ENCODE results near the gene ARPP21.

The ARPP21 gene

DNA sequence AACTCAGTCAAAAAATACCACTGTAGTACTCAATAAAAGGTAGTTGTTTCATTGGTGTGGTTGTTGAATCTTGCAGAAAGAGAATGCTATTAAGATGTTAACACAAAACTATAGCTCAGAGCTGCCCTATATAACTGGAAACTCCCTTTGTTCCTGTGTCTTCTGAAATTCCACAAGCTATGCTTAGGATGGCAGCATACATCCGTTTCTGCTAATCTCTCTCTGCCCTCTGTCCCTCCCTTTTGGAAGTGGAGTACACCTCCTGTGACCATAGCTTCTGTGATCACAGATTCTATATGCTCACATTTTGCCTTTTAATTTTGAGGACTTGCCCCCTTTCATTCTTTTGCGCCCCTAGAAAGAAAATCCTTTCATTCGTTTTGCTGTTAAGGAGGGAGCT, 33.7 kb downstream of the ARPP21 start:
- H3K79me1 ChIP-seq (ENCODE audit: low read length) = no peaks in the 10 kb centered on the region
- no peak overlapping the region for H2BK120ac ChIP-seq (ENCODE audit: low read depth, low read length)
- no peak overlapping the region for H3K4me3 ChIP-seq (ENCODE audit: low read length)
- no peak overlapping the region for H4K5ac ChIP-seq (ENCODE audit: low read length)
- no peak overlapping the region for H2BK15ac ChIP-seq (replicated peaks; ENCODE audit: low read depth)
- no peak overlapping the region for H2AK5ac ChIP-seq (ENCODE audit: low read length)
- no peak overlapping the region for H3K27ac ChIP-seq (ENCODE audit: low read depth, low read length)
- no peak overlapping the region for H3K4me2 ChIP-seq (ENCODE audit: low read length)
- no CpG with 5 or more reads among the region's 3 CpGs for WGBS (ENCODE audit: extremely low coverage, insufficient coverage, low lambda C conversion rate)
- H3K56ac ChIP-seq (ENCODE audit: low read length) = no peak overlapping the region
- no peaks in the 10 kb centered on the region for H3K79me2 ChIP-seq (ENCODE audit: control insufficient read depth, insufficient read depth, low read length)
- no peak overlapping the region for H3K9ac ChIP-seq (ENCODE audit: low read length)
- H2BK5ac ChIP-seq (ENCODE audit: low read length) = no peak overlapping the region
- H3K27me3 ChIP-seq (ENCODE audit: insufficient read depth, low read length, poor library complexity) = no peaks in the 10 kb centered on the region
- no peak overlapping the region for H4K8ac ChIP-seq (ENCODE audit: low read depth, low read length)
- H3K4me1 ChIP-seq (ENCODE audit: control insufficient read depth, low read depth, low read length) = no peaks in the 10 kb centered on the region
- DNase-seq = no peak
- no peaks in the 10 kb centered on the region for H3K36me3 ChIP-seq (ENCODE audit: control insufficient read depth, insufficient read depth, low read length)
- H3K23ac ChIP-seq (ENCODE audit: low read length) = no peak overlapping the region
- H3K4ac ChIP-seq (ENCODE audit: low read depth, low read length) = no peak overlapping the region
- H3K18ac ChIP-seq (ENCODE audit: low read length) = no peak overlapping the region

DNA sequence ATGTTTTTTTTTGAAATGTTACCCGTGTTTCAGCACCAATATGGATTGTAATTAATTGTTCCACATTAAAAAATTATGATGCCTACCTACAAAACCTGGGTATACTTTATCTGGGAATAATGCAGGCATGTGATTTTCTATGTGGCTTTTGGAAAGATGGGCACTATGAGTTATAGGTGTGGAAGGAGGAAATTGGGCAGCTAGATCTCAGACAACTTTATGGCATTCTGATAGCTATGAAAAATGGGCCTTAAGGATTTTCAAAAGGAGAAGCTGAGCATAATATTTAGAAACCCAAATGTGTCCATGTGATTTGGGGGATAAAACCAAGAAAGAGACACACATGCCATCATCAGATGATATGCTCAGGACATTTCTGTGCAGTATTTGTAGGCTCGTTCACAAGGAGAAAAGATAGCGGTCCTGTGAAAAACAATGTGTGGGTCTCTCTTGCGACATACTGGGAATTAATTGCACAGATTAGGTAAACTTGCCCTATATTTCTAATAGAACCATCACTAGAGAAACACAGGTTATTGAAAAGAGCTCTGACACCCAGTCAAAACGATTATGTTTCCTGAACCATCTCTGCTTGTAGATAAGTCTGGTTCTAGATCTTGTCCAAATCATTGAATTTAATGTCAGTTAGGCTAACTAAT, 35.3 kb downstream of the ARPP21 start:
- Histone ChIP-seq H3K23ac (ENCODE audit: low read length) (no peak overlapping the region), H2BK120ac (ENCODE audit: low read depth, low read length) (no peak overlapping the region), H3K56ac (ENCODE audit: low read length) (no peak overlapping the region), H4K8ac (ENCODE audit: low read depth, low read length) (no peak overlapping the region), H3K4me3 (ENCODE audit: low read length) (no peak overlapping the region), H3K27me3 (ENCODE audit: insufficient read depth, low read length, poor library complexity) (peaks cover 2% of the 10 kb centered on the region), H3K79me1 (ENCODE audit: low read length) (no peaks in the 10 kb centered on the region), H3K36me3 (ENCODE audit: control insufficient read depth, insufficient read depth, low read length) (no peaks in the 10 kb centered on the region), H2BK15ac (replicated peaks; ENCODE audit: low read depth) (no peak overlapping the region), H3K27ac (ENCODE audit: low read depth, low read length) (no peak overlapping the region), H3K79me2 (ENCODE audit: control insufficient read depth, insufficient read depth, low read length) (no peaks in the 10 kb centered on the region), H3K4me1 (ENCODE audit: control insufficient read depth, low read depth, low read length) (no peaks in the 10 kb centered on the region), H2BK5ac (ENCODE audit: low read length) (no peak overlapping the region), H4K5ac (ENCODE audit: low read length) (no peak overlapping the region), H3K4ac (ENCODE audit: low read depth, low read length) (no peak overlapping the region), H2AK5ac (ENCODE audit: low read length) (no peak overlapping the region), H3K9ac (ENCODE audit: low read length) (no peak overlapping the region), H3K18ac (ENCODE audit: low read length) (no peak overlapping the region), H3K4me2 (ENCODE audit: low read length) (no peak overlapping the region)
- no CpG with 5 or more reads among the region's 5 CpGs for WGBS (ENCODE audit: extremely low coverage, insufficient coverage, low lambda C conversion rate)
- DNase-seq = no peak

DNA sequence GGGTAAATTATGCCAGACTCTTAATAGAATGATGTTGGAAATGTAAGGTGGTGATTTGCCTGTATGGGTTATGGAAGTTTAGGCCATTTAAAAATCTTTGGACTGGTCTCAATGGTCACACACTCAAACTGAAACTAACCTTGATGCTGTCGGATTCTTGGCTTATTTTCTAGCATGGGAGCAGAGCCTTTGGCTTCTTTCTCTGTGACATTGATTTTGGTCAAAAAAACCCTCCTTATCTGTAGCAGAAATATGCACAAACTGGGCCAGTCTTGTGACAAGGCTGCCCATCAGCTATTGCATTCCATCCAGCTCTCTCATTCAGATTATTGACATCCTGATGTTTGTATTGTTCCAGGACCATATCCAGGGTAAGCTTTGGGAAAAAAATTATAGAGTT, 35.9 kb downstream of the ARPP21 start:
- DNase-seq = no peak
- Histone ChIP-seq H3K9ac (ENCODE audit: low read length) (no peak overlapping the region), H4K5ac (ENCODE audit: low read length) (no peak overlapping the region), H3K4ac (ENCODE audit: low read depth, low read length) (no peak overlapping the region), H3K27me3 (ENCODE audit: insufficient read depth, low read length, poor library complexity) (peaks cover 2% of the 10 kb centered on the region), H2AK5ac (ENCODE audit: low read length) (no peak overlapping the region), H2BK15ac (replicated peaks; ENCODE audit: low read depth) (no peak overlapping the region), H4K8ac (ENCODE audit: low read depth, low read length) (no peak overlapping the region), H3K79me2 (ENCODE audit: control insufficient read depth, insufficient read depth, low read length) (no peaks in the 10 kb centered on the region), H3K23ac (ENCODE audit: low read length) (no peak overlapping the region), H3K79me1 (ENCODE audit: low read length) (no peaks in the 10 kb centered on the region), H3K4me3 (ENCODE audit: low read length) (no peak overlapping the region), H2BK120ac (ENCODE audit: low read depth, low read length) (no peak overlapping the region), H3K27ac (ENCODE audit: low read depth, low read length) (no peak overlapping the region), H2BK5ac (ENCODE audit: low read length) (no peak overlapping the region), H3K36me3 (ENCODE audit: control insufficient read depth, insufficient read depth, low read length) (no peaks in the 10 kb centered on the region), H3K4me1 (ENCODE audit: control insufficient read depth, low read depth, low read length) (no peaks in the 10 kb centered on the region), H3K18ac (ENCODE audit: low read length) (no peak overlapping the region), H3K56ac (ENCODE audit: low read length) (no peak overlapping the region), H3K4me2 (ENCODE audit: low read length) (no peak overlapping the region)
- no CpG with 5 or more reads among the region's 1 CpG for WGBS (ENCODE audit: extremely low coverage, insufficient coverage, low lambda C conversion rate)

DNA sequence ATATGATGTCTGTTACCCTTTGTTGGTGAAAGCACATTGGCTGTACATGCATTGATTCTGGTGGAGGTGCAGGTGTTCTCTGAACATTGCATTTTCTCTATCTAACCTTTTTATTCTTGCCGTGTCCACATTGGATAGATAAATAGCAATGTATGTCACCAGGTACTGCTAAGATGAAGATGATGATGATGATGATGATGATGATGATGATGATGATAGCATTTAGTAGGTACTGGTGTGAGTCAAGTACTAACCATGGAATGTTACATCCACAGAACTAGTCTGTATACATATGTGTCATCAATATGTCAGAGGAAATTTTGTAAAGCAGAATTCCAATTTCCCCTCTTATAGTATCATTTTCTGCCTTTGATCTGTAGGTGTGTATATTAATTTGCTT, 36.3 kb downstream of the ARPP21 start:
- Histone ChIP-seq H3K36me3 (ENCODE audit: control insufficient read depth, insufficient read depth, low read length) (no peaks in the 10 kb centered on the region), H4K5ac (ENCODE audit: low read length) (no peak overlapping the region), H3K4me2 (ENCODE audit: low read length) (no peak overlapping the region), H3K79me2 (ENCODE audit: control insufficient read depth, insufficient read depth, low read length) (no peaks in the 10 kb centered on the region), H3K56ac (ENCODE audit: low read length) (no peak overlapping the region), H3K27ac (ENCODE audit: low read depth, low read length) (no peak overlapping the region), H2BK120ac (ENCODE audit: low read depth, low read length) (no peak overlapping the region), H3K4me3 (ENCODE audit: low read length) (no peak overlapping the region), H3K4me1 (ENCODE audit: control insufficient read depth, low read depth, low read length) (no peaks in the 10 kb centered on the region), H3K27me3 (ENCODE audit: insufficient read depth, low read length, poor library complexity) (peaks cover 2% of the 10 kb centered on the region), H3K18ac (ENCODE audit: low read length) (no peak overlapping the region), H3K9ac (ENCODE audit: low read length) (no peak overlapping the region), H4K8ac (ENCODE audit: low read depth, low read length) (no peak overlapping the region), H3K79me1 (ENCODE audit: low read length) (no peaks in the 10 kb centered on the region), H2BK15ac (replicated peaks; ENCODE audit: low read depth) (no peak overlapping the region), H2AK5ac (ENCODE audit: low read length) (no peak overlapping the region), H3K23ac (ENCODE audit: low read length) (no peak overlapping the region), H2BK5ac (ENCODE audit: low read length) (no peak overlapping the region), H3K4ac (ENCODE audit: low read depth, low read length) (no peak overlapping the region)
- WGBS (ENCODE audit: extremely low coverage, insufficient coverage, low lambda C conversion rate) = no CpG with 5 or more reads among the region's 1 CpG
- no peak for DNase-seq

DNA sequence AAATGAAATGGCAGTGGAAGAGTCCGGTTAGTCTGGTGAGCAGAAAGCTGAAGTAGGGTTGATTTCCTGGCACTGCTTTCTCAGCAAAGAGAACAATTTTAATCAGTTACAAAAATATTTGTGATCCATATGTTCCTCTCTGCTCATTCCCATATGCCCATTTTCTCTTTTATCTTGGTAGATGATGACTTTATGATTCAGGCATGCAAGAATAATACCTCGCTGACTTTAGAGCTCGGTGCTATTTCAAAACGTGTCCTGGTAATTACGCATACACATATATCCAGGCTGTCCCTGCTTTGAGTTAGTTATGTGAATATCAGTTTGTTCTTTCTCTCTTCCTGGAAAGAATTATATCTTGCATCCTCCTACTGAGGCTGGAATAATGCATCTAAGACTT, 38.5 kb downstream of the ARPP21 start:
- H3K4me2 ChIP-seq (ENCODE audit: low read length) = no peak overlapping the region
- H3K4ac ChIP-seq (ENCODE audit: low read depth, low read length) = no peak overlapping the region
- H3K9ac ChIP-seq (ENCODE audit: low read length) = no peak overlapping the region
- H3K36me3 ChIP-seq (ENCODE audit: control insufficient read depth, insufficient read depth, low read length) = no peaks in the 10 kb centered on the region
- H3K23ac ChIP-seq (ENCODE audit: low read length) = no peak overlapping the region
- peaks cover 2% of the 10 kb centered on the region for H3K27me3 ChIP-seq (ENCODE audit: insufficient read depth, low read length, poor library complexity)
- H3K79me1 ChIP-seq (ENCODE audit: low read length) = no peaks in the 10 kb centered on the region
- no peak overlapping the region for H3K4me3 ChIP-seq (ENCODE audit: low read length)
- no peak overlapping the region for H4K5ac ChIP-seq (ENCODE audit: low read length)
- H3K18ac ChIP-seq (ENCODE audit: low read length) = no peak overlapping the region
- DNase-seq = no peak
- no peak overlapping the region for H2BK15ac ChIP-seq (replicated peaks; ENCODE audit: low read depth)
- no peak overlapping the region for H4K8ac ChIP-seq (ENCODE audit: low read depth, low read length)
- no peak overlapping the region for H3K56ac ChIP-seq (ENCODE audit: low read length)
- no peaks in the 10 kb centered on the region for H3K4me1 ChIP-seq (ENCODE audit: control insufficient read depth, low read depth, low read length)
- H2BK5ac ChIP-seq (ENCODE audit: low read length) = no peak overlapping the region
- no CpG with 5 or more reads among the region's 5 CpGs for WGBS (ENCODE audit: extremely low coverage, insufficient coverage, low lambda C conversion rate)
- H3K79me2 ChIP-seq (ENCODE audit: control insufficient read depth, insufficient read depth, low read length) = no peaks in the 10 kb centered on the region
- H3K27ac ChIP-seq (ENCODE audit: low read depth, low read length) = no peak overlapping the region
- H2AK5ac ChIP-seq (ENCODE audit: low read length) = no peak overlapping the region
- H2BK120ac ChIP-seq (ENCODE audit: low read depth, low read length) = no peak overlapping the region

DNA sequence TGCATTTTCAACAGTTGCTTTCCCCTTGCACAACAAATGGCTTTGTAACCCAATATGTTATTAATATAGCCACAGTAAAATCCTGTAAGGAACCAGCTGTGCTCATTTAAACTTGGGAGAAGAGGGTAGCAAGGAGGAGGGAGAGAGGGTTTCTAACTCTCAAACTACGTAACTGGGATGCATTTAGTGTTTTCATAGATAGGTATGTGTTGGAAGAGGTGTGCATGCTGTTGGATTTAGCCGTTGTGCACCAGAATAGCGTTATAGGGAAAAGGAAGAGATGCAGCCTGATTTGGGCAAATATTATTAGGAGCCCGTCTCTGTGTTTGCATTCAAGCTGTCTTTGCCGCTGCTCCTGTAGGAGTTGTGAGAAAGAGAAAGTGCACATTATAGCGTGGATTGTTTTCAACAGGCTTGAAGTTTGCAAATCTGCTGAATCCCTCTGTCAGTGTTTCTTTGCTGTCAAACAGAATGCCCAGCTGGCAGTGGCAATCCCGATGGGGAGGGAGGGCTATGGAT, 39.4 kb downstream of the ARPP21 start:
- no peaks in the 10 kb centered on the region for H3K4me1 ChIP-seq (ENCODE audit: control insufficient read depth, low read depth, low read length)
- H3K79me2 ChIP-seq (ENCODE audit: control insufficient read depth, insufficient read depth, low read length) = no peaks in the 10 kb centered on the region
- H3K56ac ChIP-seq (ENCODE audit: low read length) = no peak overlapping the region
- H3K23ac ChIP-seq (ENCODE audit: low read length) = no peak overlapping the region
- H4K8ac ChIP-seq (ENCODE audit: low read depth, low read length) = no peak overlapping the region
- no peak overlapping the region for H3K4me2 ChIP-seq (ENCODE audit: low read length)
- H3K79me1 ChIP-seq (ENCODE audit: low read length) = no peaks in the 10 kb centered on the region
- DNase-seq = no peak
- H3K27me3 ChIP-seq (ENCODE audit: insufficient read depth, low read length, poor library complexity) = peaks cover 2% of the 10 kb centered on the region
- no peak overlapping the region for H3K4me3 ChIP-seq (ENCODE audit: low read length)
- WGBS (ENCODE audit: extremely low coverage, insufficient coverage, low lambda C conversion rate) = no CpG with 5 or more reads among the region's 7 CpGs
- H2BK5ac ChIP-seq (ENCODE audit: low read length) = no peak overlapping the region
- no peak overlapping the region for H3K9ac ChIP-seq (ENCODE audit: low read length)
- H2BK15ac ChIP-seq (replicated peaks; ENCODE audit: low read depth) = no peak overlapping the region
- H3K18ac ChIP-seq (ENCODE audit: low read length) = no peak overlapping the region
- no peak overlapping the region for H3K4ac ChIP-seq (ENCODE audit: low read depth, low read length)
- H2BK120ac ChIP-seq (ENCODE audit: low read depth, low read length) = no peak overlapping the region
- H3K36me3 ChIP-seq (ENCODE audit: control insufficient read depth, insufficient read depth, low read length) = no peaks in the 10 kb centered on the region
- H3K27ac ChIP-seq (ENCODE audit: low read depth, low read length) = no peak overlapping the region
- H2AK5ac ChIP-seq (ENCODE audit: low read length) = no peak overlapping the region
- no peak overlapping the region for H4K5ac ChIP-seq (ENCODE audit: low read length)
